Ishikawa (cell line): ENCODE data around the gene APBB3.

Experiments
- CEBPB ChIP-seq: IDR thresholded peaks from 2 replicates; pipeline ENCODE4 v1.6.1; 2012
- CREB1 ChIP-seq: IDR thresholded peaks from 2 replicates; pipeline ENCODE4 v1.6.1; 2012; ENCODE audit warnings: low read depth
- EGR1 ChIP-seq: IDR thresholded peaks from 2 replicates; pipeline ENCODE4 v1.6.1; 2012
- EP300 ChIP-seq: IDR thresholded peaks from 2 replicates; pipeline ENCODE4 v1.6.1; 2012; ENCODE audit warnings: borderline replicate concordance
- FOXM1 ChIP-seq: IDR thresholded peaks from 2 replicates; pipeline ENCODE4 v1.6.1; 2012; ENCODE audit warnings: low read depth, borderline replicate concordance
- MAX ChIP-seq: IDR thresholded peaks from 2 replicates; pipeline ENCODE4 v1.6.1; 2012
- NFIC ChIP-seq: IDR thresholded peaks from 2 replicates; pipeline ENCODE4 v1.6.1; 2012
- RAD21 ChIP-seq: IDR thresholded peaks from 2 replicates; pipeline ENCODE4 v1.6.1; 2012; ENCODE audit warnings: low read depth
- REST ChIP-seq: IDR thresholded peaks from 2 replicates; pipeline ENCODE4 v1.6.1; 2012; ENCODE audit warnings: low read depth, mild to moderate bottlenecking
- TAF1 ChIP-seq: IDR thresholded peaks from 2 replicates; pipeline ENCODE4 v1.6.1; 2012; ENCODE audit warnings: low read depth, mild to moderate bottlenecking
- TCF12 ChIP-seq: IDR thresholded peaks from 2 replicates; pipeline ENCODE4 v1.6.1; 2012; ENCODE audit warnings: low read depth
- TEAD4 ChIP-seq: IDR thresholded peaks from 2 replicates; pipeline ENCODE4 v1.6.1; 2012
- USF1 ChIP-seq: IDR thresholded peaks from 2 replicates; pipeline ENCODE4 v1.6.1; 2012
- YY1 ChIP-seq: IDR thresholded peaks from 2 replicates; pipeline ENCODE4 v1.6.1; 2012; ENCODE audit warnings: low read depth
- ZBTB7A ChIP-seq: IDR thresholded peaks from 2 replicates; pipeline ENCODE4 v1.6.1; 2012; ENCODE audit warnings: low read depth

Gene APBB3

GRCh38 chr5:140555747-140556312 is 8.6 kb downstream of the APBB3 start:
- TF ChIP-seq CEBPB (no peak), EGR1 (no peak)

GRCh38 chr5:140554454-140554853 is 9.9 kb downstream of the APBB3 start:
- no peak for TF ChIP-seq YY1
- no peak for TF ChIP-seq NFIC
- TF ChIP-seq REST, result no peak
- TF ChIP-seq EP300, result no peak
- no peak for TF ChIP-seq TAF1
- no peak for TF ChIP-seq CREB1
- no peak for TF ChIP-seq TCF12
- TF ChIP-seq CEBPB, result no peak
- no peak for TF ChIP-seq FOXM1
- no peak for TF ChIP-seq TEAD4
- no peak for TF ChIP-seq EGR1
- no peak for TF ChIP-seq USF1
- no peak for TF ChIP-seq RAD21
- TF ChIP-seq ZBTB7A, result no peak
- no peak for TF ChIP-seq MAX

GRCh38 chr5:140553657-140554056 is 10.7 kb downstream of the APBB3 start:
- TF ChIP-seq TCF12 (no peak), TEAD4 (no peak), RAD21 (no peak), EGR1 (no peak), ZBTB7A (no peak), YY1 (no peak), REST (no peak), NFIC (no peak), EP300 (no peak), FOXM1 (no peak), CREB1 (no peak), USF1 (no peak), MAX (no peak), CEBPB (no peak), TAF1 (no peak)

- TF ChIP-seq MAX (no peak), NFIC (no peak), REST (no peak), CREB1 (no peak), ZBTB7A (no peak)
Observed at GRCh38 chr5:140551872-140552271, 12.5 kb downstream of the APBB3 start.
